Activated naive CD8-positive, alpha-beta T cell treated with anti-CD3 and anti-CD28 coated beads, Interleukin-2, amount 50 U/mL, for 16 hours (primary cell): ENCODE data around the gene VEPH1.

Experiments used
- DNase-seq: peaks from one replicate; pipeline ENCODE4 v3.0.0-alpha.2; 2020; ENCODE audit warnings: low read depth, low spot score

VEPH1 gene

DNA sequence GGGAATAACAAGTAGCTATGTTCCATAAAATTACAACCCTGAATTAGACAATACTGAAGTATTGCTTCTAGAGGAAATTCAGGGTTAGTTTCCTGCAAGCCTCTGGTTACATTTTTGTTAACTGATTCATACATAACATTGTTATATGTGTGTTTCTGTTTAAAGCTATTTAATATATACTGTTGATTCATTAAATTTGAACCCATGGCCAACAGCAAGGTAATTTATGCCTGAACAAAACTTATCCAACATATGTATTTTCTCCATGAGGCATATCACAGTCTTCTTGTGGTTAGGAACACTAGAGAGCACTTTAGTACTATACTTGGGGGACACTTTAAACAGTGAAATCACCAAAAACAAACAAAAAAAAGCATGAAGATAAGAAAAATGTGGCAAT lies 114.2 kb downstream of the VEPH1 start:
- no peak for DNase-seq

GRCh38 chr3:157387708-157388435 lies 115.3 kb downstream of the VEPH1 start:
- DNase-seq = no peak

- DNase-seq = no peak
Measured at GRCh38 chr3:157384491-157384890, 118.7 kb downstream of the VEPH1 start.

DNA sequence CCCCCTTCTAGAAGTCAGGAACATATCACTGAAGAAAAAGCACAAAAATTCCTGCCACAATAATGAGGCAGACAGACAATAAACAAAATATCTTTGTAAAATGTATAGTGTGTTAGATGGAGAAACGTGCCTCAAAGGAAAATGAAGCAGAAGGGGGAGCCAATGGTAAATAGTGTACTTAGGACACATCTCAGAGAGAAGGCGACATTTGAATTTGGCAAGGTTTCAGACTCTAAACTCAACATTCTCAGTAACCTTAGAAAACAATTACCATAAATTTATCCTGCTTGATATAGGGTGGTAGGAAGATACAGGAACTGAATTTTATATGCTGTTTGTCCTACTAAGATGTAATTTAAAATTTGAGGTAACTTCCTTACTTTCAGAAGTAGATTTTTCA lies 119.2 kb downstream of the VEPH1 start:
- no peak for DNase-seq

GRCh38 chr3:157381606-157382005 lies 121.6 kb downstream of the VEPH1 start:
- DNase-seq = no peak

- DNase-seq = no peak
Measured at GRCh38 chr3:157379525-157380140, 123.6 kb downstream of the VEPH1 start.

GRCh38 chr3:157376603-157377300 lies 126.5 kb downstream of the VEPH1 start:
- DNase-seq = no peak

- no peak for DNase-seq
Measured at GRCh38 chr3:157375342-157375986, 127.8 kb downstream of the VEPH1 start.

- DNase-seq = no peak
Measured at GRCh38 chr3:157374933-157375332, 128.3 kb downstream of the VEPH1 start.

- no peak for DNase-seq
Measured at GRCh38 chr3:157373783-157374182, 129.4 kb downstream of the VEPH1 start.

- DNase-seq = no peak
Measured at GRCh38 chr3:157370867-157371266, 132.3 kb downstream of the VEPH1 start.

GRCh38 chr3:157369727-157370421 lies 133.3 kb downstream of the VEPH1 start:
- DNase-seq = no peak

DNA sequence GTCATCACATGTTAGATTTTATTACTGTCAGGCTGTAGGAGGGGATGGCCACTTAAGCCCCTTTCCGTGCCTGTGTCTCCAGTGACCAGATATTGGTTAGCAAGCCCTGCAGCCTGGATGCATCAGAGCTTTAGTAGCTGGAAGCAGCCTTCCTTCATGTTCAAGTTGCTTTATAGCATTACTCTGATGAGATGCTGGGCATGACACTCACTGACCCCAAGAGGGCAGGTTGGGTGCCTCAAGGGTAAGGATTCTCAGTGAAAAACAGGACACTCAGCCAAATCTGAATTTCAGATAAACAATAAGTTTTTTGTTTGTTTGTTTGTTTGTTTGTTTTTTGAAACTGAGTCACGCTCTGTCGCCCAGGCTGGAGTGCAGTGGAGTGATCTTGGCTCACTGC lies 135.0 kb downstream of the VEPH1 start:
- DNase-seq = no peak

GRCh38 chr3:157363393-157363792 lies 139.8 kb downstream of the VEPH1 start:
- DNase-seq = no peak

DNA sequence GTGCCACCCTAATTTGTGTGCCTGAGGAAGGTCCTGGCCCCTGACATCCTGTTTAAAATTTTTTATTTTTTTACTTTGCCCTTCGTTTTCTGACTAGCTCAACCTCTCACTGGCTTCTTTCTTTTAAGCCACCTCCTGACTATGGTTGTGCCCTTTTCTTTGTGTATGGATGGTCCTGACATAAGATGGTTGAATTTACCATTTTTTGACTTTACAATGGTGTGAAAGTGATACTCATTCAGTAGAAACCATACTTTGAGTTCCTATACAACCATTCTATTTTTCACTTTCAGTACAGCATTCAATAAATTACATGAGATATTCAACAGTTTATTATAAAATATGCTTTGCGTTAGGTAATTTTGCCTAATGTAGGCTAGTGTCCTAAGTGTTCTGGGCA lies 140.9 kb downstream of the VEPH1 start:
- no peak for DNase-seq

DNA sequence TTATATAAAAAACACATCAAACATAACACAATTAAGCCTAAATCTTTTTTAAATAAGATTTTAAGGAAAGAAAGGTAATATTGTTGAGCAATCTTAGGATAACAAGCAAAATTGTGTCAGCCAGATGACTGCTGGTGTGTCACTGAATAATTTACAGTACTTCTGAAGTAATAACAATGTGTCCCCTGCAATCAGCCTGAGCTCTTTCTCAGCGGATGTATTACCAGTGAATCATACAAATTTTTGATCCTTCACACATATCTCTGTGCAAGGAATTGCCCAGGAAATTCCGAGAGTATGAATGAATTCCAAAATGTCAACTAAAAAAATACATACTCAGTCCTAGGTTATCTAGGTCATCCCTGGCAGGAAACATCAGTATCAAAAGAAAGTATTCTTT lies 143.2 kb downstream of the VEPH1 start:
- no peak for DNase-seq

DNA sequence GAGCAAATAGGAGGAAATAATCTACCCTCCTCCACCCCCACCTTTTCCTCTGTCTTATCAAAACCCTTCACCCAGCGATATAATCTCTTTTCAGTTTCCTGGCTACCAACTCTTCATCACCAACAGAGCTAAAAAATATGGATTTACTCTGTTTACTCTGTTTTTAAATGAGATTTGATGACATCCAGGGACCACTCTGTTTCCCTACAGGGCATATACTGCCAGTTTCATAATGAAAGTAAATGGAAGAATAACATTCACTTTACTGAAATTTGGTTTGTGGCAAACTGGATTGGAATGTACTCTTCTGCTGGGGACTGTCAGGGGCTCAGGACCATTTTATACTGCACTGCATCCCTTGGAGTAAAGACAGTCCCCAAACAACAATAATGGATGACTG lies 146.7 kb downstream of the VEPH1 start:
- DNase-seq = no peak

GRCh38 chr3:157355276-157355675 lies 147.9 kb downstream of the VEPH1 start:
- DNase-seq = no peak

DNA sequence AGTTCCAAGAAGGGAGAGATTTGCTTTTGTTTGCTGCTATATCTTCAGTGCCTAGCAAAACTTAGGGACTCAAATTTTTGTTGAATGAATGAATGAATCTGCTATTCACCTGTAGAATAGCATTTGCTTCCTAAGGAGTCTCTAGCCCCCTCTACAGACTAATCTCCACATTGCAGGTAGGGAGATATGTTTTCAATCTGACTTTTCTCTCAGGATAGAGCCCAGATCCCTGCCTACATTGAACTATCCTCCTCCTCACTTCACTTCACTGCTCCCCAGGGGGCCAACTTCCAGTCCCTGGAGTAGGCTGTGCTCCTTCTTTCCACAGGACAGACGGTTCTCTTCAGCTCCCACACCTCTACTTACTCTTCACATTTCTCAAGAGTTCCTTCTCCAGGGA lies 148.5 kb downstream of the VEPH1 start:
- DNase-seq = no peak

DNA sequence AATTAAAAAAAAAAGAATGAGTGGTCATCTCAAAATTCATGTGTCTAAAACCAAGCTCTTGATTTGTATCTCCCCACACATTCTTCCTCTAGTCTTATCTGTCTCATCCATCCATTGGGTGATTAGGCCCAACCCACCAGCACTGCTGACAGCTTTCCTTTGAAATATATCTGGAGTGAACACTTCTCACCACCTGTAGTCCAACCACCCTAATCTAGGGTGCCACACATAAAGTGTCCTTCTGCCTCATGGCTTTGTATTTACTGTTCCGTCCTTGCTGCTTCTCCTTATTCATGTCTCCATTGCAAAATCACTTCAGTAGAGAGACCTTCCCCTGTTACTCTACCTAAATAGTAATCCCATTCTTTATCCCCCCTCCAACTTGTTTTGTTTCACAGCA lies 149.0 kb downstream of the VEPH1 start:
- no peak for DNase-seq

- DNase-seq = no peak
Measured at GRCh38 chr3:157353652-157354051, 149.6 kb downstream of the VEPH1 start.

- no peak for DNase-seq
Measured at GRCh38 chr3:157351981-157352380, 151.2 kb downstream of the VEPH1 start.
